Fibroblast of skin of right biceps (primary cell): ENCODE results near the gene NHSL2.
A peak's percentile ranks its signal among the peaks of the same experiment; 100 is the strongest.
"Not testable (repeated sequence)": the region's sequence is repeated elsewhere in the genome, so short reads cannot be mapped to it uniquely, and the experiment has no call there.

Experiments
- DNase-seq: peaks from one replicate; pipeline ENCODE4 v3.0.0-alpha.2; 2013

NHSL2 gene

GRCh38 chrX:72133851-72134546 lies 223.4 kb downstream of the NHSL2 start:
- no peak for DNase-seq

- no peak for DNase-seq
Measured at GRCh38 chrX:72137846-72138495, 227.3 kb downstream of the NHSL2 start.

- DNase-seq: no peak
Measured at GRCh38 chrX:72139538-72139937, 228.9 kb downstream of the NHSL2 start.

- DNase-seq: no peak
Measured at GRCh38 chrX:72141372-72142004, 230.8 kb downstream of the NHSL2 start.

GRCh38 chrX:72142094-72142793 lies 231.6 kb downstream of the NHSL2 start:
- no peak for DNase-seq

GRCh38 chrX:72142794-72143608 lies 232.4 kb downstream of the NHSL2 start:
- no peak for DNase-seq

- DNase-seq: no peak
Measured at GRCh38 chrX:72143609-72143907, 232.9 kb downstream of the NHSL2 start.

GRCh38 chrX:72145181-72145580 lies 234.5 kb downstream of the NHSL2 start:
- DNase-seq: no peak

GRCh38 chrX:72146527-72146926 lies 235.9 kb downstream of the NHSL2 start:
- no peak for DNase-seq

- DNase-seq: no peak
Measured at GRCh38 chrX:72158773-72159172, 248.1 kb downstream of the NHSL2 start.

GRCh38 chrX:72159769-72160168 lies 249.1 kb downstream of the NHSL2 start:
- DNase-seq: no peak

GRCh38 chrX:72165551-72165950 lies 254.9 kb downstream of the NHSL2 start:
- no peak for DNase-seq

GRCh38 chrX:72169008-72169728 lies 258.5 kb downstream of the NHSL2 start:
- peak; percentile 11 for DNase-seq

- not testable (repeated sequence) for DNase-seq
Measured at GRCh38 chrX:72176289-72176688, 265.6 kb downstream of the NHSL2 start.

- no peak for DNase-seq
Measured at GRCh38 chrX:72176981-72177380, 266.3 kb downstream of the NHSL2 start.

GRCh38 chrX:72180539-72180938 lies 269.9 kb downstream of the NHSL2 start:
- no peak for DNase-seq

- peak; percentile 98 for DNase-seq
Measured at GRCh38 chrX:72181178-72182125, 270.8 kb downstream of the NHSL2 start, which contains the start of gene PIN4. Gene PIN4 (plus strand): TSS chrX:72181757. CDS start chrX:72181786, 29 bp downstream.

GRCh38 chrX:72182924-72183323 lies 272.3 kb downstream of the NHSL2 start:
- no peak for DNase-seq

- peak; percentile 86 for DNase-seq
Measured at GRCh38 chrX:72201836-72202536, 291.3 kb downstream of the NHSL2 start.
